Measurements from ENCODE around the gene ZBTB7C.

GRCh38 chr18:48163738-48164115 is 245.5 kb downstream of the ZBTB7C start:
- TF ChIP-seq CTCF (IDR thresholded peaks at IDR 0.05) = no peak
- TF ChIP-seq MAX (IDR thresholded peaks at IDR 0.05; ENCODE audit: low read depth) = no peak
- no peak for TF ChIP-seq MXI1 (IDR thresholded peaks at IDR 0.05; ENCODE audit: low read depth, low read length)
- TF ChIP-seq EP300 (IDR thresholded peaks at IDR 0.05; ENCODE audit: borderline replicate concordance in 1 of 2, low read depth in 1 of 2, low read length in 1 of 2) = no peak
- TF ChIP-seq FOSL2 (IDR thresholded peaks at IDR 0.05; ENCODE audit: borderline replicate concordance, low read depth) = no peak
- TF ChIP-seq RFX5 (IDR thresholded peaks at IDR 0.05; ENCODE audit: low read length) = no peak
- TF ChIP-seq USF2 (IDR thresholded peaks at IDR 0.05; ENCODE audit: borderline replicate concordance, low read depth, low read length) = no peak
- TF ChIP-seq IRF3 (IDR thresholded peaks at IDR 0.05; ENCODE audit: low read depth, low read length) = no peak
- no peak for TF ChIP-seq RXRA (IDR thresholded peaks at IDR 0.05; ENCODE audit: borderline replicate concordance, low read depth)
- TF ChIP-seq NFIC (IDR thresholded peaks at IDR 0.05; ENCODE audit: borderline replicate concordance) = no peak
- TF ChIP-seq ZBTB33 (IDR thresholded peaks at IDR 0.05; ENCODE audit: borderline replicate concordance, low read depth) = no peak
- TF ChIP-seq YY1 (IDR thresholded peaks at IDR 0.05; ENCODE audit: low read depth) = no peak
- TF ChIP-seq TAF1 (IDR thresholded peaks at IDR 0.05; ENCODE audit: borderline replicate concordance, low read depth, low read length) = no peak

Measured in SK-N-SH (cell line).